Activated CD8-positive, alpha-beta memory T cell treated with anti-CD3 and anti-CD28 coated beads for 36 hours (primary cell): ENCODE measurements around the gene LUZP1. TPM values are rescaled to one million over a fixed set of nuclear protein-coding genes. Genes with fewer than 3 reads are reported as not detected.
"Not testable (repeated sequence)": the region's sequence is repeated elsewhere in the genome, so short reads cannot be mapped to it uniquely, and the experiment has no call there.

ENCODE experiments used
- CTCF ChIA-PET: fragments of 350-600 bp; sonication (Branson Sonifier 250); formaldehyde crosslinking; loops from one replicate; lab custom pipeline; 2021; ENCODE audit warnings: antibody characterized with exemption; lab: Charles Lee
- POLR2A ChIA-PET: fragments of 350-600 bp; sonication (Branson Sonifier 250); formaldehyde crosslinking; loops from one replicate; lab custom pipeline; 2021; ENCODE audit warnings: antibody characterized with exemption; lab: Charles Lee
- total RNA-seq, 2 experiments: library from RNA; stranded (reverse); gene quantifications; one replicate each; pipeline ENCODE4 v1.2.3, GENCODE V29; 2021

The LUZP1 gene
- 10 to 100 TPM; 20.4 to 20.7 TPM for total RNA-seq

DNA sequence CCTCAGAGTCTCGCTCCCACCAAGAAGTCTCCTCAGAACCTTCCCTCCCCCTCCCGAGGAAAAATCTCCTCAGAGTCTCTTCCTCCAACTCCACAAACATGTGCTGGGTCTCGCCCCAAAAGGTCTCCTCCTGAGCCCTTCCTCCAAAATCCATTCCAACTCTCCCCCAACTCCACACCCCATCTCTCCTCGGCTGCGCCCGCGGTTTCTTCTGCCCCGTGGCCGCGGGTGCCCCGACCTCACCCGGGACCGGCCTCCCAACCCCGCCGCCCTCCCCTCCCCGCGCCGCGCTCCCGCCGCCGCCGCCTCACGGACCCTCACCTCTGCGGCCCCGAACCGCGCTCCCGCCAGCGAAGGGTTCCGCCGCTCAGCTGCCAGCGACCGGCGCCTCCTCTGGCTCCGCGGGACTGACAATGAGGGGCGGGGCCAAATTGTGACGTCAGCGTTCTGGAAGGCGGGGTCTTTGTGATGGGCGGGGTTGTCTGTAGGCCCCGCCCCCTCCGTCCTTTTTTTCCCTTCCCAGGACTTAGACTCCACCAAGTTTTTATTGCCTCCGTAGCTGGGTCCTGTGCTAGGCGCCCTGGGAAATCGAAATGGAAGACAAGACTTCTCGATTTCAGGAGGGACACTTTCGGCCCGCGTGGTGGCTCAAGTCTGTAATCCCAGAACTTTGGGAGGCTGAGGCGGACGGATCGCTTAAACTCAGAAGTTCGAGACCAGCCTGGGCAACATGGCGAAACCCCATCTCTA lies at the start of gene LUZP1:
Gene LUZP1 (minus strand): TSS at position 412 of the 750 bp plus-strand sequence.
- ChIA-PET CTCF (interaction anchor here (0.6 to 2.3 kb wide), 3 partner anchors 16 to 69 kb away, joined by 3 to 9 read pairs (median 8); no protein-coding TSS in a partner anchor), POLR2A (interaction anchor here (0.6 to 0.7 kb wide), 2 partner anchors 63 to 67 kb away, joined by 4 read pairs; no protein-coding TSS in a partner anchor)

DNA sequence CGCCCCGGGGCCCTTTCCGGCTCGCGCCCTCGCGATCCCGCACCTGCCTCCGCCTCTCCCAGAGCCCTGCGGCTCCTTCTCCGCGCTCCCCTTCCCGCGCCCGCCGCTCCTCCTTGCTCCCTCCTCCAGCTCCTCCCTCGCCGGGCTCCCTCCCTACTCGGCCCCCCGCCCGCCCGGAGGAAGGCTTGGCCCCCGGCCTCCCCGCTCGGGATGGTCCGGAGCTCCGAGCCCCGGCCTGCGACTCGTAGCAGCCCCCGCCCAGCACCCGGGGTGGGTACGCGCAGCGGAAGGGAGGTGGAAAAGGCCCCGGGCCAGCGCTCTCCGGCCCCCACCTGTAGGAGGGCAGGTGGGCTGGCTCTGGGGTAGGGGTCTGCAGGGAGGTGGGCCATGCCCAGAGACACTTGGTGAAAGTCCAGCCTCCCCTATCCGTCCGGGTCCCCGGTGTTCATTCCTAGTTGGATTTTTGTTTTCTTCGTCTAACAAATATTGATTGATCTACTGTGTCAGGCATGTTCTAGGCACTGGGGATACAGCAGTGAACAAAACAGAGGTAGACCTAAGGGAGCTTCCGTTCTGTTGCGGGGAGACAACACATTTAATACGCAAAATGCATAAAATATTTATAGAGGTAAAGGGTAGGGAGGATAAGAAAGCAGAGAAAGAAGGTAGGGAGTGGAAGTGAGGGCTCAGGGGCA lies 48.9 kb upstream of the LUZP1 start, which contains the start of gene HTR1D:
Gene HTR1D (minus strand): TSS at position 82 of the 695 bp plus-strand sequence. CDS start 23,283 bp downstream, outside the sequence.
- ChIA-PET POLR2A (no interaction called here), CTCF (interaction anchor here (0.8 to 1.1 kb wide), 3 partner anchors 27 to 211 kb away, joined by 3 read pairs; no protein-coding TSS in a partner anchor)

DNA sequence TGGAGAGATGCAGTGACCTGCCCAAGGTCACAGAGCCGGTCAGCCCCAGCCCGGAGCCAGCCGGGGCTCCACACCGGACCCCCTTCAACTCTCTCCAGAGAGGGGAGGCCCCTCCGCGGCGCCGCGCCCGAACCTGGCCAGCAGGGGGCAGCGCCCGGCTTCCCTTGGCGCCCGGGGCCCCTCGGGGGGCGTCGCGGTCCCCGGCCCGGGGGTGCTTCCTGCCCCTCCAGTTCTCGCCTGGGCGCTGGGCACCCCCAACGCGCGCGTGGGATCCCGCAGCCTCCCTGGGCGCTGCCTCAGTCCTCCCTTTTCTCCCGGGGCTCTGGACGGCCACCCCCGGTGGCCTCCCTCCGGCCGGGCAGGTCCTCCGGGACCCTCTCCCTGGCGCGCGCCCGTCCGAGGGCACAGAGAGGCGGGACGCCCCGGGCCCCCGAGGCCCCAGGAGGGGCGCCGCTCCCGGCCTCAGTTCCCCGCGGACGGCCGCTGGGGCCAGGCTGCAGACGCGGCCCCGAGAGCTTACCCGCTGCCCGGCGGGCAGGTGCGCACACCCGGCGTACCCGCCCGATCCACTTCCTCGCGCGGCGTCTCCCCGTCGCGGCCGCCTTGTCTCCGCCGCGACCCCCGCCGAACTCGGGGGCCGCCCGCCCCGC lies 48.2 kb upstream of the LUZP1 start:
- CTCF ChIA-PET = interaction anchor here (0.9 to 1.1 kb wide), 2 partner anchors 26 to 203 kb away, joined by 3 read pairs; no protein-coding TSS in a partner anchor
- POLR2A ChIA-PET = no interaction called here

DNA sequence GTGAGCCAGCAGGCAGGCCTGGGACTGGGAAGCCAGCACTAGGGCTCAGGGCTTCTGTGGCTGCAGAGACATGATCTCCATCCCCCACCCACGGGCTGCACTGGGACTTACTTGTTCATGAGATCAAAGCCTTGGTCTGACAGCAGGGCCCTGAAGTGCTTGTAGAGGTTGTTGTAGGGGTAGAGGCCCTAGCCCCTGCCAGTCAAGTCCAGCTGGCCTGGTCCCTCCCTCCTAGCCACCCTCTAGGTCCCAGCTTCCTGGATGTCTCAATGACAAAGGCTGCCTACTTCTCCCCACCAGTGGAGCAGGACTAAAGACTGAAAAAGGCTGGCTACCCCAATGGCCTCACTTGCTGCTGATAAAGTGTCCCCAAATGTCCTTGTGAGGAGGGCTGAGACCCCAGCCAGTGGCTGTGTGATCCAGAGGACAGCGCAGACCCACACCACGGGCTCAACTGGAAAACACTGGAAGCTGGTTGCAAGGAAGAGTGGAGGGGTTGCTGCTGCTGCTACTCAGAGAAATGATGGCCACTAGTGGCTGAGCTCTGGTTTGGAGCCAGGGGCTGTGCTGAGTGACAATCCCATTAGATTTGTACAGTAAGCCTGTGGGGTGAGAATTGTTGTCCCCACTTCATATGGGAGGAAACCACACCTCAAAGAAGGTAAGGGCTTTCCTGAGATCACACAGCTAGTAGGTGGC lies 47.2 kb upstream of the LUZP1 start:
- POLR2A ChIA-PET = interaction anchor here (0.7 kb wide), 1 partner anchor 105 kb away, joined by 3 read pairs; no protein-coding TSS in a partner anchor
- CTCF ChIA-PET = no interaction called here

DNA sequence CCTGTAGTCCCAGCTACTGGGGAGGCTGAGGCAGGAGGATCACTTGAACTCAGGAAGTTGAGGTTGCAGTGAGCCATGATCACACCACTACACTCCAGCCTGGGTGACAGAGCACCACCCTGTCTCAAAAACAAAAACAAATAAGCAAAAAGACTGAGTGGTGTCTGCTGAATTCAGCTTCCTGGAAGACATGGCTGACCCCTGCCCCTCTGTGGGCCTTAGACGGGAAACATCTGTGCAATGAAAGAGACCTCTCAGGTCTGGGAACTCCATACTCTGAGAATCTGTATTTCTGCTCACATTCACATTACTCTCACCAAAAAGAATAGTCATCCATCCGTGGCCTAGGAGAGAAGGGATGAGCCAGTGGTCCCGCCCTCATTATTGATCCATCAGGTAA lies 46.6 kb upstream of the LUZP1 start:
- ChIA-PET CTCF (no interaction called here), POLR2A (no interaction called here)

DNA sequence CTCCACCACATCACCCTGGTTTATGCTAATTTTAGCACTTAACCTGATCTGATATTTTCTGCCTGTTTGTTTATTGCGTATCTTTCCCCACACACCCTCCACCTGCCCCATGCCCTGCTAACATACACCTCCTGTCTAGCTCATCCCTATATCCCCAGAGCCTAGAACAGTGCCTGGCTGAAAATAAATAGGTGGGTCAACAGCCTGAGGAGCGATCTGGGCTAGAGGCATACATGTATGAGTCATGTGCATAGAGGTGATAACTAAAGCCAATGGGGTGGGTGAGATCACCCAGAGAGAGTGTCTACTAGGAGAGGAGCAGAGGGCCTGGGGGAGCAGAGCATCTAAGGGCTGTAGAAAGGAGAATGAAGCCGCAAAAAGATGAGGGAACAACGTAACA lies 46.0 kb upstream of the LUZP1 start:
- ChIA-PET POLR2A (no interaction called here), CTCF (interaction anchor here (0.6 kb wide), 1 partner anchor 162 kb away, joined by 3 read pairs; no protein-coding TSS in a partner anchor)

DNA sequence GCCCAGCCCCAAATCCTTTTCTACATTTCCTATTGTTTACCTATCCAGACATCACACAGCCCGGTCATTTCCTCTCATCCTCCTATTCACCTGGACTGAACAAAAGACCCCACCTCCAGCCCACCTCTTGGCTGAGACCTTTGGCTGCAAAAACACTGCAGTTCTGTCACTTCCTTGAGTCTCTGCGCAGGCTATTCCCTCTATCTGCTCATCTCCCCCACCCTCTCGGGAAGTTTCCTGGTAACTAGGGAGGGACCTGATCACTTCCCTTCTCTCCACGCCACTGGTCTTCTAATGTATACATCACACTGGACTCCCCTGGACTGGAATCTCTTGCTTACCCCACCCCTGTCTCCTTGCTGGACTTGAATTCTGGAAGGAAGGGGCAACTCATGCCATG lies 43.3 kb upstream of the LUZP1 start:
- POLR2A ChIA-PET = no interaction called here
- CTCF ChIA-PET = no interaction called here

DNA sequence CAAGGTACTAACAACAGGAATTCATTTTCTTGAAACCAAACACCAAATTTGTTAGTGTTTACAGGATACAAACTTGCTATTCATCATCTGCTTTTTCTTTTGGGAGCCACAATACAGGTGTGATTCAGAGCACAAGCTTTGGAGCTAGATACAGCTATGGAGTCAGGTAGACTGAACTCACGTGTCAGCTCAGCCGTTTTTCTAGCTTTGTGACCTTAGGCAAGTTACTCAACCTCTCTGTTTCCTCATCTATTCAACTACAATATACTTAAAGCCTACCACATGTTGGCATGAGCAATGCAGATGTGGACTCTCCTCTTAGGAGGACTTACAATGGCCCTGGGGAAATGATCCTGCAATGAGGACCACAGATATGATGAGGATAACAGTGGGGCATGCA lies 42.3 kb upstream of the LUZP1 start:
- CTCF ChIA-PET = no interaction called here
- POLR2A ChIA-PET = no interaction called here

DNA sequence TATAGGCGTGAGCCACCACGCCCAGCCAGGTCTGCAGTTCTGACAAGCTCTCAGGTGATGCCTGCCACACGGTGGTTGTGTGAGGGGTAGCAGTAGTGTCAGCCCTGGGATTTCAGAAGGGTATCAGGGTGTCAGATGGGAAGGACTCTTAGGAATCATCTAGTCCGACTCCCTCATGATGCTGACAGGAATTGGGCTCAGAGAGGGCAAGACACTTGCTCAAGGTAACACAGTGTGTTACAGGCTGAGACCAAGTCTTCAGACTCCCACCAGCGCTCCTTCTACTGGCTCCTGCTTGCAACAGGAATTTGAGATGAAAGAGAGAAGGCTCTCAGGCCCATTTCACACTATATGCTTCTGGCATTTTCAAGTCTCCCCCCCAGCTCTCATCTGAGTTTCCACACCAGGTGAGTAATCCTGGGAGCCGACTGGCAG lies 41.7 kb upstream of the LUZP1 start:
- POLR2A ChIA-PET = no interaction called here
- CTCF ChIA-PET = no interaction called here

DNA sequence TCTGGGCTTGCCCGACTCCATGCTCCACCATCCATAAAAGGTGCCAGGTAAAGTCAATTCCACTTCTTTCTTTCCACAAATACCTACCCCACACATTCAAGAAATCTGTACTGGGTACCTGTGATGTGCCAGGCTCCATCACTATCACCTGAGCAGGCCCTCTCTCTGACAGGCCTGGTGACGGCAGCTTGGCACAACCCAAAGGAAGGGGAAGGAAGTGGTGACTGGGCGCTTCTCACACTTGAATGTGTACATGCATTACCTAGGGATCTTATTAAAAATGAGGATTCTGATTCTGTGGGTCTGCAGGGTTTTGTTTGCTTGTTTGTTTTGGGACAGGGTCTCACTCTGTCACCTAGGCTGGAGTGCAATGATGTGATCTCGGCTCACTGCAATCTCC lies 41.1 kb upstream of the LUZP1 start:
- POLR2A ChIA-PET = no interaction called here
- CTCF ChIA-PET = no interaction called here

DNA sequence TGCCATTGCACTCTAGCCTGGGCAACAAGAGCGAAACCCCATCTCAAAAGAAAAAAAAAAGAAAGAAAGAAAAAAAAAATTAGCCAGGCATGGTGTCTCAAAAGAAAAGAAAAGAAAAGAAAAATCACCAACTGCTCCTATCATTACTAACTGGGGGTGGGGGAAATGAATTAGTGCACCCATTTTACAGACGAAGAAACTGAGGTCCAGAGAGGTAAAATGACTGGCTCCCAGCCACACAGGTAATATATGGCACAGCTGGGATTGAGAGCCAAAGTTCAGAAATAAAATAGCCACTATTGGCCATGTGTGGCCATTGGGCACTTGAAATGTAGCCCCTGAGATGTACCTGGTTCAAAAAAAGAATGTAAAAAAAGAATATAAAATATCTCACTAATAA lies 39.9 kb upstream of the LUZP1 start:
- ChIA-PET CTCF (no interaction called here), POLR2A (no interaction called here)

DNA sequence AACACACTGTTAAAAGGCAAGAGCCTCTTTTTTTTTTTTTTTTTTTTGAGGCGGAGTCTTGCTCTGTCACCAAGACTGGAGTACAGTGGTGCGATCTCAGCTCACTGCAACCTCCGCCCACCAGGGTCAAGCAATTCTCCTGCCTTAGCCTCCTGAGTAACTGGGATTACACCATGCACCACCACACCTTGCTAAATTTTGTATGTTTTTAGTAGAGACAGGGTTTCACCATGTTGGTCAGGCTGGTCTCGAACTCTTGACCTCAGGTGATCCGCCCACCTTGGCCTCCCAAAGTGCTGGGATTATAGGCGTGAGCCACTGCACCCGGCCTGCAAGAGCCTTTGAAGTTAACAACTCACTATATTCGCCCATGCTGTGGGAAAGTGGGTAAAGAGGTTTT lies 39.1 kb upstream of the LUZP1 start:
- CTCF ChIA-PET = interaction anchor here (0.6 kb wide), 1 partner anchor 57 kb away, joined by 3 read pairs; no protein-coding TSS in a partner anchor
- POLR2A ChIA-PET = not testable (repeated sequence)

DNA sequence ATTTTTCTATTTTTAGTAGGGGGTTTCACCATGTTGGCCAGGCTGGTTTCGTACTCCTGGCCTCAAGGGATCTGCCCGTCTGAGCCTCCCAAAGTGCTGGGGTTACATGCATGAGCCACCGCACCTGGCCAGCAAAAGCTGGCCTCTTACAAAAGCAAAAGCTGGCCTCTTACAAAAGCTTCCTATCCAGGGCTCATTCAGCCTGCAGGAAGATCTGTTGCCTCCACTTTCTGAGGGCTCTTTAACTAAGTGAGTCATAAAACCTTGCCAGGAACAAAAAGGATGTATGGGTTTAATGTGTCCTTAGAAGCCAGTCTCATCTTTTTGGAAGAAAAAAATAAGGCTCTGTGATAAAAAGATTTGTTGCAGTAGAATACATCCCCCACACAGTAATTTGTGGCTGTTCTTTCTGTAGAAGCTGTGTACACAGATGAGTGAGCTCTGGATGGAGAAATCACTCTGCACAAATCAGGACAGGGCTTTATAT lies 33.6 kb upstream of the LUZP1 start:
- CTCF ChIA-PET = no interaction called here

DNA sequence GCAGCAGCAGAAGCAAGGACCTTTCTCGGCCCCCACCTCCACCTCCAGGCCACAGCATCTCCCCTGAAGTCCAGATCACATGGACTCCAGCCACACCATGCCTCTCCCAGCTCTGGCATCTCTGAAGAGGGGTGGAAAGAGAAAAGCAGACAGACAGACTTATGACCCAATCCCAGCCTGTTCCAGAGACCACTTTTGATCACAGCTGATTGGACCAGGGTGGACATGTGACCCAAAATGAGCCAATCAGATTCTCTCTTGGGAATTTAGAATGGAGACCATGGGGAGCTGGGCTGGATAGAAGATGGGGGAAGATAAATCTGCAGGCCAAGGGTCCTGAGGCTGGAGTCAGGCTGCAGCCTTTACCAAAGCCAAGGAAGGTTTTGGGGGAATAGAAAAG lies 32.2 kb upstream of the LUZP1 start:
- POLR2A ChIA-PET = no interaction called here
- CTCF ChIA-PET = no interaction called here

More for the DNA sequence above, 33.6 kb upstream of the LUZP1 start:
- POLR2A ChIA-PET = no interaction called here

DNA sequence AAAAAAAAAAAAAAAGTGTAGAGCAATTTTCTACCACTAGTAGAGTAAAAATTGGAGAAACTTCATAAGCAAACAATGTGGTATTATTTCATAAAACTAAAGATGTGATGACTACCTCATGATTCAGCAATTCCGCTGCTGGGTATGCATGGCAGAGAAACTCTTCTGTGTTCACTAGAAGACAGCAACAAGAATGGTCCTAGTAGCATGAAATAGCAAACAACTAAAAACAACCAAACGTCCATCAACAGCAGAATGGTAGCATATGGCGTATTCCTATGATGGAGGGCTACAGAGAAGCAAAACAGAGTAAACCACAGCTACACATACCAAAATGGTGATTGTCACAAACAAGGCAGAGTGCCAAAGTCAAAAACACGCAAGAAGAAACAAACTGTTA lies 29.7 kb upstream of the LUZP1 start:
- CTCF ChIA-PET = interaction anchor here (0.6 to 0.7 kb wide), 2 partner anchors 141 to 757 kb away, joined by 3 to 4 read pairs; no protein-coding TSS in a partner anchor
- POLR2A ChIA-PET = no interaction called here

DNA sequence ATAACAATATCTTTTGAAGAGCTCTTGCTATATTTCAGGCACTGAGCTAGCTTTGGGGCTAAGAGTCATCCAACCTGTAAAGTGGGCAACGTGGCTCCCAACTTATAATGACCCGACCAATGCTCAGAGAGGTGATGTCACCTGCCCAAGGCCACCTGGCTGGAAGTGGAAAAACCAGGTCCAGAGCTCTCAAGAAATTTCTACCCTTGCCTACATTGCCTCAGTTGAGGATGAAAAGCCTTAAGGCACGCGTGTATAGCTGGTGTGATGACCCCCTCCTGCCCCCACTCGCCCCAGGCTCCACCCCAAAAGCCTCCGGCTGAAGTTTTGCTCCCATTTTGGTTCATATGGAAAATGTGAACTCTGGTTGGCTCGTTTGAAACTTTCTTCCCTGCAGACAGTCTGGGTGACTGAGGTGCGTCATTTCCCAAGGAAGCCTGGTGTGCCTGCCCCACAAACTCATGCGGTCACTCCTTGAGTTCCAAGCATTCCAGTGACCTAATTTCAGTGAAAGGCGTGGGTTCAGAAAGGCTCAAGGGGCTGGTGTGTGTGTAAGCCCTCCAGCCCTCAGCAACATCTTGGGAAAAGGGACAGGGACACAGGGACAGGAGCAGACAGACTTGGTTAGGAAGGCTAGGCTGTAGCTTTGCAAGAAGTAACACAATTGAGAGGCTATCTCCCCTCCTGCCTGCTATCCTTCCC lies 28.1 kb upstream of the LUZP1 start:
- CTCF ChIA-PET = no interaction called here
- POLR2A ChIA-PET = no interaction called here

DNA sequence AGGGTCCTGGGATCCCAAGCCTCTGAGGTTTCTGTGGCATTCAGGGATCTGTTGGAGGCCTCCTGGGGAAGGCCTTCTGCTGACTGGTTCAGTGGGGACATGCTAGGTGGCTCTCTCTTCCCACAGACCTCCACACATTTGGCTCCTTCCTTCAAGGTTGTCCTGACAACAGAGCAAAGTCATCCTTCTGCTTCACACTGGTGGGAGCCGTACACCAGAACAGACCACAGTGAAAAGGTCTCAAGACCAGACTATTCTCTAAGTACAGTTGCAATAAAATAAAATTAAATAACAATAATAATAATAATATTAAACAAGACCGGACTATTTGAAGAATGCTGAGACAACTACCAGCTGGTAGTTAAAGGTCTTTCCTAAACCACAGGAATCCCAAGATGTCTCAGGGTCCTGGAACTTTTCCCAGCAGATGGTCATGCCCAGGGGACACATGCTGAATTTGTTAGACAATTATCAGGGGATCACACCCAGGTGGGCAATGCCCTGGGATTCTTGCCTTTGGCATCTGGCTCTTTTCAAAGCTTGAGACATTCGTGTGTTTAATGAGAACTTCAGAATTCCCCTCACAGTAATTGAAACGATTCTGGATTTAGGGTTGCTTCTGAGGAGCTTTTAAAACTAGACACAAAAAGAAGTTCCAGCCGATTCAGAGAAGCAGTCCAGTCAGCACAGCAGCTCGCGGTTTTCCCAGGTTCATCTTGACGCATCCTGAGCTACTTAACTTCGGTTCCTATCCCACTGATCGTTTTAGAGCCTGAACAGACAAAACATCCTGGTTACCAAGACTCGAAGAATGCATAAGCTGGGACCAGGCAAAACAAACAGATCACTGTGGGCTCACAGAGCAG lies 25.7 kb upstream of the LUZP1 start:
- ChIA-PET POLR2A (no interaction called here), CTCF (interaction anchor here (1.2 kb wide), 1 partner anchor 10 kb away, joined by 4 read pairs; no protein-coding TSS in a partner anchor)
